Hippocampal formation (tissue), 2 donors: Measurements from ENCODE around the gene SPG11.

ENCODE experiments used
- DNase-seq, 2 donors: peaks; one replicate each; lab custom pipeline; 2025; lab: John Stamatoyannopoulos, UW

Gene SPG11

DNA sequence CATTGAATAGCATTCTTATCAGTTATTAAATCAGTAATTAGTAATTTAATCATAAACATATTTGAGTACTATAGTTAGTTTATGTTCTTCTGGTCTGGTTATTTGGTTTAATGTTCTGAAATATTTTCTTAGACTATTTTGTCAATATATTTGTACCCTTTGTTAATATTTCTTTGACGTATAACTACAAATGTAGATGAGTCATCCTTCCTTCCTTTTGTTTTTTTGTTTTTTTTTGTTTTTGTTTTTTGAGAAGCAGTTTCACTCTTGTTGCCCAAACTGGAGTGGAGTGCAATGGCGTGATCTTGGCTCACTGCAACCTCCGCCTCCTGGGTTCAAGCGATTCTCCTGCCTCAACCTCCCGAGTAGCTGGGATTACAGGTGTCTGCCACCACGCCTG is 143.9 kb downstream of the SPG11 start:
- DNase-seq = no peak

DNA sequence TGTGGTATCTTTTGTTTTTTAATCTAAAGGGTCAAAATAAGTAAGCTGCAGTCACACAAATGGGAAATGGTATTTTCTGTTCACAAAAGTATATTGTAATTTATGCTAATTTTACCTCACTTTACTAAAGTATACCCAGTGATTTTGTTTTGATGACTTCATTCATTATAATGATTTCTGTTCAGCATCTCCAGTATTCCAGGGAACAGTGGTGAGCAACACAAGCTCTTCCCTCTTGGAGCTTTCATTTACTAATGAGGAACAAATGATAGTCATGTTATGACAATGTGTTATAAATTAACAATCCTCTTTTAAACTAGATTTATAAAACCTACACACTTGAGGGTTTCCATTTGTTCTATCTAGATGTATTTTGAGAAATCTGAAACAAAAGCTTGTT is 147.0 kb downstream of the SPG11 start:
- DNase-seq = no peak
